Activated T-cell treated with anti-CD3 and anti-CD28 coated beads for 24 hours (primary cell): ENCODE measurements around the gene TIMM22.

Experiments used
- DNase-seq: peaks from one replicate; pipeline ENCODE4 v3.0.0-alpha.2; 2020; ENCODE audit warnings: low read depth

TIMM22 gene

DNA sequence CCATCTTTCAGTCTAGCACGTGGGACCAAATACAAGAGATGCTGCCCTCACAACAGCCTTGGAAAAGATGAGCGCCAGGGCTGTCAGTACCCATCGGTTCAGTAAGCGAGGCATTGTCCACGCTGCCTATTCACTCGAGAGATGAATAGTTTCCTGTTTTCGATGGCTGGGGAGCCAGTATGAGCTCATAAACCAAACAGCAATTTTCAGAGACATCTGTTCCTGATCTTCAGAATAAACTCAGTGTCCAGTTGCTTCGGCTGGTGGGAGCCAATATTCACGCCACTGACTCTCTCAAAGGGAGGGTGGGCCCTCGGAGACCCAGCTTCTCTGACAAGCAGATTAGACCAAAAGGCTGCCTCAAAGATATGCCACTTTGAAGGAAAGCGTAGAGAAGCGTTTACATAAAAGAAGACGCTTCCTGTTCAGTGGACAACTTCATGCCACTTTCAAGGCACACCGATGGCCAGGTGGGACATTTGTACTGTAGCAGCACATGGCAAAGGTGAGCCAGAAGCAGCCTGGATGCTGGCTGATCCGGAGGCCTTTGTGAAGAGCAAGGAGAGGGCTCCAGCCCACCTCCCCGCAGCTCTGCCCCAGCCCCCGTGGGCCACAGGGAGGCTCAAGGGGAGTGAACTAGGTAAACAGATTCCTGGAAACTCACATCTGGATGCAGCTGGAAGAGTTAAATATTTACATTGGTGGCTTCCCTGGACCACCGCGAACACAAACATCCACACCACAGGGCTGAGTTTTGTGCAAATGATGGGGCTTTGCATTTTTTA lies 6.0 kb downstream of the TIMM22 start:
- DNase-seq, result no peak

GRCh38 chr17:1003633-1003971 lies 6.7 kb downstream of the TIMM22 start:
- no peak for DNase-seq

DNA sequence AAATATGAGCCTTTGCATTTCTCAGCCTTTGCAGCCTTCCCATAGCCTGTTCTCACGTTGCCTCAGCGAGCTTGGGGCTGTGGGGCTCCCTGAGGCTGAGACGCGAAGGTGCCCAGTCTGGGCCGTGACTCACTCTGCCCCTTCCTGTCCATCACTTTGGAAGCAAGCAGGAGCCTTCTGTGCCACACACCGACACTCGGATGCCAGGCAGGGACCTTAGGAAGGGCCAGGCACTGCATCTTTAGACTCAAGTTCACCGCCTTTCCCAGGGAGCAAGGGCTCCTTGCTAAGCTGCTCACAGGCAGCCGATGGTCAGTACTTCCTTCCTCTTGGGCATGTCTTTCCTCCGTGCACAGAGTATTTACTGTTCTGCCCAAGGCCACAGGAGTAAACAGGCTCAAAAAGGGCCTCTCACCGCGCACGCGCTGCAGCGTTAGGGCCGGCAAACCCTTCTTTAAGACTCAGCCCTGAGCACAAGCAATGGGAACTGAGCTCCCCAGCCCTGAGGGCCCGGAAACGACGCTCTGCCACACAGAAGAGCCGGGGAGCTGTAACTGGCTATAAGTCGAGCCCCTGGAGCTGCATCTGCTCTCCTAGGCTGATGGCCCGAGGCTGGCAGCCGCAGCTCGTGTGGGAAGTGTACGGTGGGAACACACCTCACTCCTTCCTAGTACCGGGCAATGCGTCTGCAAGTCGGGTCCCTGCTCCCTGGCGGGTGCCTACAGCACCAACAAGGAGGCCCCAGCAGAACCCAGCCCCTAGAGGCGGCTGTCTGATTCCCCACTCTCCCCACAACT lies 7.2 kb downstream of the TIMM22 start:
- DNase-seq, result no peak

GRCh38 chr17:1004769-1005295 lies 7.9 kb downstream of the TIMM22 start:
- DNase-seq, result no peak

- no peak for DNase-seq
Observed at GRCh38 chr17:1005361-1005946, 8.5 kb downstream of the TIMM22 start.

DNA sequence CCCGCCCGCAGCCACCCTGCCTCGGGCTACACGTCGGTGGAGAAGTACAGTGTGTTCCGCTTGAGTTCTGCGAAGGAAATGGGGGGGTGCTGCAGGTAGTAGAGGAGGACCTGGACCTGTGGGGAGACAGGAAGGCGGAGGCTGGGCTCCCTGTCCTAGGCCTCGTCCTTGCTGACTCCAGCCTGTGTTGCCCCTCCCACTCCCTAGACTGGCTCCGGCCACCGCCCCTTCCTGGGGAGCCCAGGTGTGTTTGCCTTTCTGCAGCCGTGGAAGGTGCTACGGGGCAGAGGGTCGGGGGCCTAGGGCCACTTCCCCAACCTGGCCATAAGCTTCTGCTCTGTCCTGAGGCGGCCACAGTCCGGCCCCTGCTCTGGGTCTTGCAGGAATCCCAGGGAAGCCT lies 9.1 kb downstream of the TIMM22 start:
- DNase-seq, result no peak

DNA sequence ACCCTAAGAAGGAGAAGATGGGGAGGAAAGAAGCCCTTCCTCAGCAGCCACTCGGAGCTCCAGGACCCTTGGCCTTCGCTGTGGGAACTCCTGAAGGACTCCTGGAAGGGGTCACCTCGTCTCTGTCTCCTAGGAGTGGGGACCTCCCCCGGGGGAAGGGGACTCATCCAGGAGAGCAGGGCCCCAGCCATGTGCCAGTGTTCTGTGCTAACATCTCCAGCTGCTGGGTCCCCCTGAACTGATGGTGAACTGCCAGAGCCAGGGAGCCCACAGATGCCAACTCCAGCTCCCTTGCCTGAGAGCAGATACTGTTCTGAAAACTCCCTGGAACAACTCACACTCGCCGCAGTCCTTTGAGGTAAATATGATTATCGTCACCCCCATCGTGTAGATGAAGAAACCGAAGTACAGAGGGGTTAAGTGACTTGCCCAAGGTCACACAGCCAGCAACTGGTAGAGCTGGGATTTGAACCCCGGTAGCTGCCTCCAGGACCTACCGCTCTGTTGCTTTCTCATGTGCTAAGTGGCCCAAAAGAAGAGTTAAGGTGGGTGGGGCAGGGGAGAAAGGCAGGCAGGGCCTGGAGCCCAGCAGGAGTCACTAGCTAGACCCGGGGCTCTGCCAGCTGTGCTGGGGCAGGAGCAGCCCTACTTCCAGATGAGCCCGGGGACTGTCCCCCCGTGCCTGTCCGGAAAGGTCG lies 10.5 kb downstream of the TIMM22 start:
- no peak for DNase-seq

GRCh38 chr17:1008008-1008761 lies 11.3 kb downstream of the TIMM22 start:
- DNase-seq, result no peak

DNA sequence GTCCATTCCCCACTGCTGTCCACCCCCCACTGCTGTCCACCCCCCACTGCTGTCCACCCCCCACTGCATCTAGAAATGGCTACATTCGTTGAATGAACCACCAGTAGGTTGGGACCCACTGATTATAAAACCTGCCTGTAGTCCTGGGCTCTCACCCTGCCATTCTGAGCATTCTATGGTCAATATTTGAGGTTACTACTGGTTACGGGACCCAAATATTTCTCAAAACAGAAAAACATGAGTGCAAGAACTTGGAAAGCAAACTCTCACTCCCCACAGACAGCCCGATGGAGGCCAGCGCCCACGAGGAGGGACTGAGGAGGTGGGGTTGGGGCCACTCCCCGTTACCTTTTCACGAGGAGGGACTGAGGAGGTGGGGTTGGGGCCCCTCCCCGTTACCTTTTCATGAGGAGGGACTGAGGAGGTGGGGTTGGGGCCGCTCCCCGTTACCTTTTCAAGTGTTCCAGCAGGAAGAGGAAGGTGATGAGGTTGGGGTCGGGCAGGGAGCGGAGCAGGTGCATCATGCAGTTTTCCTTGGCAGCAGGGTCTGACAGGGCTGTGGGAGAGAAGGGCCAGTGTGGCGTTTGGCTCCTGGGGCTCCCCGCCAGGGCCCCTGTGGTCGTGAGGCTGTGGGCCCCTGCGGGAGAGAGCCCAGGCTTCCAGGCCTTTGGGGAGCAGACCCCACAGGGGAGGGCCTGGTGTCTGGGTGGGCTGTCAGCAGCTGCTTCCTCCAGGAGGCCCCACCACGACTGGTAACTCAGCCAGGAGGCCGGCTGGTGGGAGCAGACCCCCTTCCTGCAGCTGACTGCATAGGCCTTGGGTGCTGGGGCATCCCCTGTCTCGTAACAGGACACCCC lies 12.5 kb downstream of the TIMM22 start:
- no peak for DNase-seq

DNA sequence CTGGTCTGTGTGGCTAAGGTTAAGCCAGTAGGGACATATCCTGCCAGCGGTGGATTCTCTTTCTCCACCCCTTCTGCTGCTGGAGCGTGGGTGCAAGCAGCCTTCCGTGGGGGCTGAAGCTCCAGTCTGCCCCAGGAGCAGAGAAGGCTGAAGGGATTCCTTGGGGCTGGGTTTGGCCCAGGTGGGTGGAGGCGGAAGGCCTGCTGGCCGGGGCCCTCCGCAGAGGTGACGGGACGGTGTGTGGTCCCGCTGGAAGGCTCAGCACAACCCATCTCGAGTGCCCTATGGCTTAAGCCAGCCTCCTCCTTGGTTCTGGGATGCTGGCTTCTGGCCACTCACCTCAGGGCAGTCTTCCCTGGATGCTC lies 13.1 kb downstream of the TIMM22 start:
- no peak for DNase-seq

- DNase-seq, result no peak
Observed at GRCh38 chr17:1010586-1010985, 13.7 kb downstream of the TIMM22 start.

- no peak for DNase-seq
Observed at GRCh38 chr17:1011138-1011537, 14.2 kb downstream of the TIMM22 start.

DNA sequence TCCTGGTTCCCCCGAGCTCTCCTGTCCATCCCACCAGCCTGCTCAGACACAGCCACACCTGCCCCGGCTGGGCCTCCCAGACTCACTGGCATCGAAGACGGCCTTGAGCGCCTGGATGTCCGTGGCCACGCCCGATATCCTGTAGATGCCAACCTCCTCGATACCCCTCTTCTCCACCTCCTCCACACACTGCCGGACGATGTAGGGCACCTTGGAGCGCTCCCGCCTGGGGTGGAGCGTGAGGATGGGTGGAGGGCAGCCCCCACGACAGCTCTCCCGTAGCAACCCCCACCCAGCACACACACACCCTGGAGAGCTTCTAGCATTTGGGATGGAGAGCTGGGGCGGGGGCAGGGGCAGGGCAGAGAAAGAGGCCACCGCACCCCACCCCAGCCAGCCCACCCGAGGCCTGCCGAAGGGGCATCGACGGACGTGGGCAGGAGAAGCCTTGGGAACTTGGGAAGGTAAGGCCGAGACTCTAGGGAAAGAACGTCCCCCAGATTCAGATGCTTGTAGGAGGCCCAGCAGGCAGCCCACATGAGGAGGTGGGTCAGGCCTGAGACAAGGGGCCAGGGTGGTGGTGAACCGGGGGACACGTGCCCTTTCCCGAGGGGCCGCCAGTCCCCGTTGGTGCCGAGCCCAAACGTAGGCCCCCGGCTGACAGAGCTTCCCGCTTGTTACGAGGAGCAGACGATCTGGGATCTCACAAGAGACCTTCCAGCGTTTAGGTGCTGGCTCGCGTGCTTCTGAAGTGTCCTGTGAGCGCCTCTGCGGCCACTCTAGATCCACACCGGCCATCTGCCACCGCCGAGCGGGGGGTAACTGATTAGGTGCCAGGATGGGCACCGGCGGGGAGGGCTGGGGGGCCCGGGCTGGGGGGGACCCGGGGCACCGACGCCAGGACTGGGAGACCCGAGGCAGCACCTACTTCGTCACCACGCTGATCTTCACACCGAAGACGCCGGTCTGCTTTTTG lies 15.1 kb downstream of the TIMM22 start:
- no peak for DNase-seq

DNA sequence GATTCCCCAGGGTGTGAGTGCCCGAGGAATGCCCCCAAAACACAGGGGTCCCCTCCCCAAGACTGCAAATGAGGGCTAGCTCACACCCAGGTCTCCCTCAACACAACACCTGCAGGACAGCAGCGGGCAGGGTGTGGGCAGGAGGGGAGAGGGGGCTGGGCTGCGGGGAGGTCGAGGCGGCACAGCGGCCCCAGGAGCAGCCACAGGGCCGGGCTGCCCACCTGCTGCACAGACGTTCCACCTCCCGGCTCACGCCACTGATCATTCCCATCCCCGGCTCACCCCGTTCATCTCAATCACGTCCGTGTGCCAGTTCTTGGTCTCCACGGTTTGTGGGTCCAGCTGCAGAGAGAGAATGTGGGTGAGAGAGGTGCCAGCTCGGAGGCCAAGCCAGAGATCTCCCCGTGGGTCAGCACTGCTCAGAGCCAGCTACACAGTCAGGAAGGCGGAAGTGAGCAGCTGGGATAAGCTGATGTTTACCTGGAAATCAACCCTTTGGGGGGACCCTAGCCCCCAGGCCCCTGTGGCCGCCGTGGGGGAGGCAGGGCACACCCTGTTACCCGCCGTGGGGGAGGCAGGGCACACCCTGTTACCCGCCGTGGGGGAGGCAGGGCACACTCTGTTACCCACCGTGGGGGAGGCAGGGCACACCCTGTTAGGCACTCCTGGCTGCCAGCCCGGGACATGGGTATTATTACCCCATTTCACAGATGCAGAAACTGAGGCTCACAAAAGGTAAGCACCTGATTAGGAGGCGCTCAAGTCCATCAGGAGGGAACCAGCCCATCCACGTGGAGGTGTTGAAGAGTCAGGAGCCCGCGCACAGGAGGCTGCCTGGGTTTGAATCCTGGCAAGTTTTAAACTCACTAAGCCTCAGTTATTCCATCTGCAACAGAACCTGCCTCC lies 16.1 kb downstream of the TIMM22 start:
- DNase-seq, result no peak

DNA sequence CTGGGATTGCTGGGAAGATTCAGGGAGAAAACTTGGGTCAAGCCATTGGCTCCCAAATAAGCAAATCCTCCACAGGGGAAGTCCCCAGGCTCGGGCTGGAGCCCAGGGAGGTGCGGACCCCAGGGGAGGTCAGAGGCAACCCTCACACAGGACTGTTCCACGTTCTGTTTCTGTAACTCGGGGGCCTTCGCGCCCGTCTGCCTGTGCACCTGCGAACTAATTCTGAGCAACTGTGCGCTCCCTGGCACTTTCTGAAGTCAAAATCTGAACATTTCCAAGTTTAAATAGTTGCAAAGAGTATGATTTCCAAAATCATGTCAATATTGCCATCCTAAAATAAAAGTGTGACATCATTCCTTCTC lies 16.8 kb downstream of the TIMM22 start:
- no peak for DNase-seq

DNA sequence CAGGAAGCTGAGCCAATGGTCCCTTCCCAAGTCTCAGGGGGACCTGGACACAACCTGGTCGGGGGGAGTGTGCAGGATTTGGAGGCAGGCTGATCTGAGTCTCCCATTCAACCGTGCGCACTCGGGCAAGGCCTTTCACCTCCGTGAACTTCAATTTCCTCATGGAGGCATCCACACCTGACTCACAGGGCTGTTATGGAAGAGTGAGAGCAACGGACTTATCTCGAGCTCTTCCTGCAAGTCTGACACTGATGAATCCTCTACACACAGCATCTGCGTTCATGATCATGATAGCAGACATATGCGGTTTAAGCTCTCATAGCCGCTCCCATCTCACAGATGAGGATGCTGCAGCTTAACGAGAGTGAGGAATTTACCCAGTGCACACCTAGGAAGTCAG lies 21.6 kb downstream of the TIMM22 start:
- no peak for DNase-seq

DNA sequence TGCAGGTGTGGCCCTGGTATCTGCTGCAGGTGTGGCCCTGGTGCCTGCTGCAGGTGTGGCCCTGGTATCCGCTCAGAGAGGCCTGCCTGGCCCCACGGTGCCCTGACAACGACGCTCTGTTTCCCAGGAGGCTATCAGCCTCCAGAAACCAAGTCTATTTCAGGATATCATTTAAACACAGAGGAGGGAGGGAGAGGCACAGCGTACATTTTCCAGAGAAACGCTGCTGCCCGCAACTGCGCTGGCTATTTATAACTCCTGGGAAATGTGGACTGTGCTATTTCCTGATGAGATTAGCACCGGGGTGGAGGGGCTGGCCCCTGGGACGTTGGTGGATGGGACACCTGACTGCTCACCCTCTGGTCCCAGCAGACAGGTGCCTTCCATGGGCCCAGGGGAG lies 22.5 kb downstream of the TIMM22 start:
- no peak for DNase-seq

DNA sequence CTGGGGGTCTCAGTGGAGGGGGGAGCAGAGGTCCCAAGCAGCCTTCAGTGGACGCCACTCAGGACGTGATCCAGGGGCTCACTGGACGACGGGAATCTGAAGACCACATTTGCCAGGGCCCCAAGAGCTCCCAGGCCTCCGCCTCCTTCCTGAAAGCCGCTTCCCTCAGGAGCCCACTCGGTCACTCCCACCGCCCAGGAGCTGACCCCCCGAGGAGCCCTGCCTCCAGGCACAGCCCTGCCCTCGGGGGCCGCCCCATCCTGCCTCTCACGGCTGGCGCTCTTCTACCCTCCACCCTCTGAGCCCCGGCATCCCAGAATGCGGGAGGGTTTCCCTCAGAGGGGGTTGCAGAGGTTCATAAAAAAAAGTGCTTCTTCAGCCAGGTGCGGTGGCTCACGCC lies 24.2 kb downstream of the TIMM22 start:
- no peak for DNase-seq
